Gastrocnemius medialis (tissue), 4 donors: ENCODE data around the gene ARL15.

Source experiments
- CTCF ChIP-seq, 5 experiments: fragments of 450-650 bp in 3 of 5; fragments of 200-600 bp in 2 of 5; sonication (generic) in 2 of 5; IDR thresholded peaks in 4 of 5; conservative IDR thresholded peaks in 1 of 5; 1 replicate in 4 of 5; 2 replicates in 1 of 5; pipeline ENCODE4 v1.5.1; 2016 to 2019; ENCODE audit warnings: antibody characterized with exemption in 5 of 5, mild to moderate bottlenecking in 3 of 5, moderate library complexity in 3 of 5
- POLR2A ChIP-seq, 2 donors: fragments of 450-650 bp; IDR thresholded peaks; one replicate each; pipeline ENCODE4 v1.6.1; 2017; ENCODE audit warnings: antibody characterized with exemption in 2 of 2, mild to moderate bottlenecking in 2 of 2, moderate library complexity in 2 of 2

GRCh38 chr5:54030981-54031380, 279.4 kb downstream of the ARL15 start:
- TF ChIP-seq CTCF (IDR thresholded peaks at IDR 0.05 in 4 of 5, conservative IDR thresholded peaks at IDR 0.05 in 1 of 5) (no peak), POLR2A (IDR thresholded peaks at IDR 0.05) (no peak)
